ENCODE results near the gene DDTL.
"Not testable (repeated sequence)": the region's sequence is repeated elsewhere in the genome, so short reads cannot be mapped to it uniquely, and the experiment has no call there.

- TF ChIP-seq MYC (IDR thresholded peaks at IDR 0.05; ENCODE audit: low read depth, low read length); POLR2AphosphoS5 (IDR thresholded peaks at IDR 0.05; ENCODE audit: insufficient read depth, low read depth, low read length); POLR2A (IDR thresholded peaks at IDR 0.05; ENCODE audit: low read depth, low read length); CTCF (IDR thresholded peaks at IDR 0.05; ENCODE audit: extremely low read depth in 1 of 2, insufficient read depth in 1 of 2, low read depth in 1 of 2, low read length in 2 of 2): not testable (repeated sequence)
Observed at GRCh38 chr22:23961084-23961771, 5.5 kb upstream of the DDTL start, which contains the start of gene GSTT2B.
